Measurements from ENCODE around the gene CTTN. TPM values are rescaled to one million over a fixed set of nuclear protein-coding genes. Genes with fewer than 3 reads are reported as not detected.

The CTTN gene
- total RNA-seq, 2 experiments from 2014 or later, result 5.0 to 9.3 TPM

- no TSS peak for BruUV-seq (replicated peaks)
- no peak overlapping the region for H3K4me3 ChIP-seq (ENCODE audit: low read depth, low read length, poor library complexity, severe bottlenecking)
- DNase-seq (ENCODE audit: low spot score), result no peak
- intact Hi-C loops (cut with micrococcal nuclease; ENCODE audit: unreplicated experiment), result no loop called here
- no peaks in the 10 kb centered on the region for H3K9me3 ChIP-seq (ENCODE audit: low read length)
- CTCF ChIA-PET (ENCODE audit: unreplicated experiment), result no interaction called here
- H3K79me2 ChIP-seq (ENCODE audit: insufficient read depth, low read depth, low read length), result no peaks in the 10 kb centered on the region
- no peaks in the 10 kb centered on the region for H3K4me1 ChIP-seq (ENCODE audit: insufficient read depth, low read length, poor library complexity, severe bottlenecking)
- H3K27ac ChIP-seq (ENCODE audit: low read depth, low read length, poor library complexity, severe bottlenecking), result no peak overlapping the region
- H3K4me2 ChIP-seq (ENCODE audit: low read length), result no peak overlapping the region
- H3K36me3 ChIP-seq (ENCODE audit: insufficient read depth, low read length), result peaks cover 90% of the 10 kb centered on the region
- no peak overlapping the region for H2AFZ ChIP-seq (ENCODE audit: low read length)
- no peaks in the 10 kb centered on the region for H3K9me2 ChIP-seq (ENCODE audit: insufficient read depth, low read length)
- TF ChIP-seq CTCF (conservative IDR thresholded peaks at IDR 0.05; ENCODE audit: low read length) (no peak), EZH2phosphoT487 (IDR thresholded peaks at IDR 0.05; ENCODE audit: borderline replicate concordance, low read depth, low read length) (no peak)
- POLR2A ChIA-PET, result no interaction called here
- no peaks in the 10 kb centered on the region for H4K20me1 ChIP-seq (ENCODE audit: insufficient read depth, low read length)
Measured at GRCh38 chr11:70358753-70359152, 39.6 kb upstream of the CTTN start.

- intact Hi-C loops (cut with micrococcal nuclease; ENCODE audit: unreplicated experiment), result no loop called here
- no peaks in the 10 kb centered on the region for H4K20me1 ChIP-seq (ENCODE audit: insufficient read depth, low read length)
- no peak for DNase-seq (ENCODE audit: low spot score)
Measured at GRCh38 chr11:70359451-70360205, 38.7 kb upstream of the CTTN start.

More at GRCh38 chr11:70359451-70360205, 38.7 kb upstream of the CTTN start:
- no peak overlapping the region for H2AFZ ChIP-seq (ENCODE audit: low read length)
- H3K4me2 ChIP-seq (ENCODE audit: low read length), result no peak overlapping the region
- no peaks in the 10 kb centered on the region for H3K4me1 ChIP-seq (ENCODE audit: insufficient read depth, low read length, poor library complexity, severe bottlenecking)
- no peaks in the 10 kb centered on the region for H3K9me3 ChIP-seq (ENCODE audit: low read length)
- no peaks in the 10 kb centered on the region for H3K9me2 ChIP-seq (ENCODE audit: insufficient read depth, low read length)
- no peak for TF ChIP-seq CTCF (conservative IDR thresholded peaks at IDR 0.05; ENCODE audit: low read length)
- TF ChIP-seq EZH2phosphoT487 (IDR thresholded peaks at IDR 0.05; ENCODE audit: borderline replicate concordance, low read depth, low read length), result no peak
- no peaks in the 10 kb centered on the region for H3K79me2 ChIP-seq (ENCODE audit: insufficient read depth, low read depth, low read length)
- H3K36me3 ChIP-seq (ENCODE audit: insufficient read depth, low read length), result peaks cover 89% of the 10 kb centered on the region
- ChIA-PET CTCF (ENCODE audit: unreplicated experiment) (interaction anchor here (1.0 kb wide), 1 partner anchor 12 kb away, joined by 3 read pairs; no protein-coding TSS in a partner anchor), POLR2A (interaction anchor here (0.5 kb wide), 1 partner anchor 48 kb away, joined by 3 read pairs; no protein-coding TSS in a partner anchor)
- no peak overlapping the region for H3K27ac ChIP-seq (ENCODE audit: low read depth, low read length, poor library complexity, severe bottlenecking)
- BruUV-seq (replicated peaks), result no TSS peak
- no peak overlapping the region for H3K4me3 ChIP-seq (ENCODE audit: low read depth, low read length, poor library complexity, severe bottlenecking)
